Measurements from ENCODE around the gene MRPL4.

The MRPL4 gene

DNA sequence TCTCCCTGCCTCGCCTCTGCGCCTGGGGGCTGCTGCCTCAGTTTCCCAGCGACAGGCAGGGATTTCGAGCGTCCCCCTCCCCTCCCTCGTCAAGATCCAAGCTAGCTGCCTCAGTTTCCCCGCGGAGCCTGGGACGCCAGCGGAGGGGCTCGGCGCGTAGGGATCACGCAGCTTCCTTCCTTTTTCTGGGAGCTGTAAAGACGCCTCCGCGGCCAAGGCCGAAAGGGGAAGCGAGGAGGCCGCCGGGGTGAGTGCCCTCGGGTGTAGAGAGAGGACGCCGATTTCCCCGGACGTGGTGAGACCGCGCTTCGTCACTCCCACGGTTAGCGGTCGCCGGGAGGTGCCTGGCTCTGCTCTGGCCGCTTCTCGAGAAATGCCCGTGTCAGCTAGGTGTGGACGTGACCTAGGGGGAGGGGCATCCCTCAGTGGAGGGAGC, 18.2 kb downstream of the MRPL4 start:
- Histone ChIP-seq H3F3A (ENCODE audit: insufficient read depth, low read length) (no peaks in the 10 kb centered on the region), H2AFZ (ENCODE audit: low read length) (no peak overlapping the region), H3K36me3 (ENCODE audit: insufficient read depth, low read length) (no peaks in the 10 kb centered on the region), H3K4me1 (ENCODE audit: insufficient read depth, low read length, severe bottlenecking) (peaks cover 24% of the 10 kb centered on the region), H4K20me1 (ENCODE audit: insufficient read depth, low read length) (no peaks in the 10 kb centered on the region), H3K4me2 (ENCODE audit: low read length) (peak overlapping the region; percentile 74), H3K27me3 (ENCODE audit: insufficient read depth, low read length) (no peaks in the 10 kb centered on the region), H3K27ac (ENCODE audit: low read depth, low read length, poor library complexity, severe bottlenecking) (peak overlapping the region; percentile 58), H3K79me2 (ENCODE audit: insufficient read depth, low read length) (no peaks in the 10 kb centered on the region), H3K9me3 (ENCODE audit: low read length) (no peaks in the 10 kb centered on the region), H3K9me2 (ENCODE audit: low read depth, low read length) (no peaks in the 10 kb centered on the region), H3K4me3 (ENCODE audit: low read depth, low read length, poor library complexity, severe bottlenecking) (peak overlapping the region; percentile 58), H3K9ac (ENCODE audit: low read length) (peak overlapping the region; percentile 40)
- TF ChIP-seq, protein P1, sequence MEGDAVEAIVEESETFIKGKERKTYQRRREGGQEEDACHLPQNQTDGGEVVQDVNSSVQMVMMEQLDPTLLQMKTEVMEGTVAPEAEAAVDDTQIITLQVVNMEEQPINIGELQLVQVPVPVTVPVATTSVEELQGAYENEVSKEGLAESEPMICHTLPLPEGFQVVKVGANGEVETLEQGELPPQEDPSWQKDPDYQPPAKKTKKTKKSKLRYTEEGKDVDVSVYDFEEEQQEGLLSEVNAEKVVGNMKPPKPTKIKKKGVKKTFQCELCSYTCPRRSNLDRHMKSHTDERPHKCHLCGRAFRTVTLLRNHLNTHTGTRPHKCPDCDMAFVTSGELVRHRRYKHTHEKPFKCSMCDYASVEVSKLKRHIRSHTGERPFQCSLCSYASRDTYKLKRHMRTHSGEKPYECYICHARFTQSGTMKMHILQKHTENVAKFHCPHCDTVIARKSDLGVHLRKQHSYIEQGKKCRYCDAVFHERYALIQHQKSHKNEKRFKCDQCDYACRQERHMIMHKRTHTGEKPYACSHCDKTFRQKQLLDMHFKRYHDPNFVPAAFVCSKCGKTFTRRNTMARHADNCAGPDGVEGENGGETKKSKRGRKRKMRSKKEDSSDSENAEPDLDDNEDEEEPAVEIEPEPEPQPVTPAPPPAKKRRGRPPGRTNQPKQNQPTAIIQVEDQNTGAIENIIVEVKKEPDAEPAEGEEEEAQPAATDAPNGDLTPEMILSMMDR (IDR thresholded peaks at IDR 0.05; ENCODE audit: low read length) = no peak
- no peak for TF ChIP-seq EZH2 (IDR thresholded peaks at IDR 0.05; ENCODE audit: borderline replicate concordance, low read length)

DNA sequence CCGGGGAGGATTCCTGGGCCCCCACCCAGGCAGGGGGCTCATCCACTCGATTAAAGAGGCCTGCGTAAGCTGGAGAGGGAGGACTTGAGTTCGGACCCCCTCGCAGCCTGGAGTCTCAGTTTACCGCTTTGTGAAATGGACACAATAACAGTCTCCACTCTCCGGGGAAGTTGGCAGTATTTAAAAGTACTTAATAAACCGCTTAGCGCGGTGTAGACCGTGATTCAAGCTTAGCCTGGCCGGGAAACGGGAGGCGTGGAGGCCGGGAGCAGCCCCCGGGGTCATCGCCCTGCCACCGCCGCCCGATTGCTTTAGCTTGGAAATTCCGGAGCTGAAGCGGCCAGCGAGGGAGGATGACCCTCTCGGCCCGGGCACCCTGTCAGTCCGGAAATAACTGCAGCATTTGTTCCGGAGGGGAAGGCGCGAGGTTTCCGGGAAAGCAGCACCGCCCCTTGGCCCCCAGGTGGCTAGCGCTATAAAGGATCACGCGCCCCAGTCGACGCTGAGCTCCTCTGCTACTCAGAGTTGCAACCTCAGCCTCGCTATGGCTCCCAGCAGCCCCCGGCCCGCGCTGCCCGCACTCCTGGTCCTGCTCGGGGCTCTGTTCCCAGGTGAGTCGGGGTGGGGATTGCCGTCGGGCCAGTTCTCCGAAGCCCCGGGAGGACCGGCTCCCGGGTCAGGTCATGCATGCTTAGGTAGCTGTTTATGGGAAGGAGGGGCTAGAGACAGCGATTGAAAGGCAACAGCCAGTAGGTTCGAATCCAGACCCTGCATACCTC, 18.8 kb downstream of the MRPL4 start, which contains the start of gene ICAM1:
ICAM1 (plus strand) TSS at position 505 of the 779 bp plus-strand sequence; CDS start at position 545, 40 bp downstream.
- no peaks in the 10 kb centered on the region for H3K9me3 ChIP-seq (ENCODE audit: low read length)
- no peaks in the 10 kb centered on the region for H3F3A ChIP-seq (ENCODE audit: insufficient read depth, low read length)
- peak within 1 kb of the TSS; percentile 58 for H3K27ac ChIP-seq (ENCODE audit: low read depth, low read length, poor library complexity, severe bottlenecking)
- H3K36me3 ChIP-seq (ENCODE audit: insufficient read depth, low read length) = no peaks in the 10 kb centered on the region
- H4K20me1 ChIP-seq (ENCODE audit: insufficient read depth, low read length) = no peaks in the 10 kb centered on the region
- H3K4me3 ChIP-seq (ENCODE audit: low read depth, low read length, poor library complexity, severe bottlenecking) = peak within 1 kb of the TSS; percentile 58
- peaks cover 24% of the 10 kb centered on the region for H3K4me1 ChIP-seq (ENCODE audit: insufficient read depth, low read length, severe bottlenecking)
- H3K4me2 ChIP-seq (ENCODE audit: low read length) = peak within 1 kb of the TSS; percentile 74
- H3K79me2 ChIP-seq (ENCODE audit: insufficient read depth, low read length) = no peaks in the 10 kb centered on the region
- no peak for TF ChIP-seq EZH2 (IDR thresholded peaks at IDR 0.05; ENCODE audit: borderline replicate concordance, low read length)
- TF ChIP-seq, protein P1 (IDR thresholded peaks at IDR 0.05; ENCODE audit: low read length) = no peak; the same call in 1 of the 2 replicates
- H3K9ac ChIP-seq (ENCODE audit: low read length) = peak within 1 kb of the TSS; percentile 40
- no peaks in the 10 kb centered on the region for H3K9me2 ChIP-seq (ENCODE audit: low read depth, low read length)
- no peak within 1 kb of the TSS for H2AFZ ChIP-seq (ENCODE audit: low read length)
- H3K27me3 ChIP-seq (ENCODE audit: insufficient read depth, low read length) = no peaks in the 10 kb centered on the region

DNA sequence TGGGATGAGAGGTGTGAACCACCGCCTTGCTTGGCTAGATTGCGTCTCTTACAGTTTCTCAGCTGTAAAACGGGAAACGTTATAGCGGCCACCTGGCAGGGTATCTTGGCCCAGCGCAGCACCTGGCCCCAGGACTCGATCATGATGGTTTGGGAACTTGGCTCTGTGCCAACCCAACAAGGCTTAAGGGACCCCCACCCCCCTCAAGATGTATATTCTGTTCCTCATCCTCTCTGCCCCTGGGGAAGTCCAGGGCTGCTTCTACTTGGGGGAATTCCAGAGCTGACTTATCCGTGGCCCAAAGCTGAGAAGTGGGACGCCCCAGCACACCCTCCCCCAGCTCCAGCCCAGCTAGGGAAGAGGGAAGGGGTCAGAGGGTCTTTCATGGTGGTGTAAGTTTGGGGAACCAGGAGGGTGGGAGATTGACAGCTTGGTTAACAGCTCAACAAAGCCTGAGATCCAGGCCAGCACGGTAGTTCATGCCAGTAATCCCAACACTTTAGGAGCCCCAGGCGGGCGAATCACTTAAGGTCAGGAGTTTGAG, 19.6 kb downstream of the MRPL4 start:
- peak overlapping the region; percentile 40; the same call in 1 of the 2 replicates for H3K9ac ChIP-seq (ENCODE audit: low read length)
- peak overlapping the region; percentile 74 for H3K4me2 ChIP-seq (ENCODE audit: low read length)
- H3K79me2 ChIP-seq (ENCODE audit: insufficient read depth, low read length) = no peaks in the 10 kb centered on the region
- TF ChIP-seq EZH2 (IDR thresholded peaks at IDR 0.05; ENCODE audit: borderline replicate concordance, low read length) = no peak
- TF ChIP-seq, protein P1 (IDR thresholded peaks at IDR 0.05; ENCODE audit: low read length) = no peak
- no peak overlapping the region for H2AFZ ChIP-seq (ENCODE audit: low read length)
- H3K9me3 ChIP-seq (ENCODE audit: low read length) = no peaks in the 10 kb centered on the region
- peaks cover 24% of the 10 kb centered on the region for H3K4me1 ChIP-seq (ENCODE audit: insufficient read depth, low read length, severe bottlenecking)
- H3K36me3 ChIP-seq (ENCODE audit: insufficient read depth, low read length) = no peaks in the 10 kb centered on the region
- peak overlapping the region; percentile 58 for H3K4me3 ChIP-seq (ENCODE audit: low read depth, low read length, poor library complexity, severe bottlenecking)
- no peaks in the 10 kb centered on the region for H4K20me1 ChIP-seq (ENCODE audit: insufficient read depth, low read length)
- H3K27me3 ChIP-seq (ENCODE audit: insufficient read depth, low read length) = no peaks in the 10 kb centered on the region
- no peaks in the 10 kb centered on the region for H3K9me2 ChIP-seq (ENCODE audit: low read depth, low read length)
- H3K27ac ChIP-seq (ENCODE audit: low read depth, low read length, poor library complexity, severe bottlenecking) = peak overlapping the region; percentile 58
- no peaks in the 10 kb centered on the region for H3F3A ChIP-seq (ENCODE audit: insufficient read depth, low read length)

Measured in OCI-LY1 (cell line).